H9 (cell line): ENCODE data around the gene UCP1. TPM values are rescaled to one million over a fixed set of nuclear protein-coding genes. Genes with fewer than 3 reads are reported as not detected.
A peak's percentile ranks its signal among the peaks of the same experiment; 100 is the strongest.

Experiments
- DNase-seq: peaks from one replicate; pipeline ENCODE4 v3.0.0-alpha.2; 2017
- H2AFZ ChIP-seq: one replicate; pipeline ENCODE4 v1.6.1; 2013; ENCODE audit warnings: mild to moderate bottlenecking, low read length, control low read depth, moderate library complexity
- H2AK5ac ChIP-seq: 2 replicates; pipeline ENCODE4 v1.6.1; 2013; ENCODE audit warnings: low read length, control low read depth, mixed read lengths; ENCODE audit not compliant: insufficient read length
- H2BK120ac ChIP-seq: one replicate; pipeline ENCODE4 v1.6.1; 2013; ENCODE audit warnings: low read depth, mild to moderate bottlenecking, low read length, control low read depth, inconsistent platforms; ENCODE audit not compliant: poor library complexity, severe bottlenecking
- H2BK12ac ChIP-seq: 2 replicates; pipeline ENCODE4 v1.6.1; 2013; ENCODE audit warnings: low read length, control low read depth, mixed read lengths, low read depth; ENCODE audit not compliant: insufficient read length
- H2BK15ac ChIP-seq: 2 replicates; pipeline ENCODE4 v1.6.1; 2013; ENCODE audit warnings: low read depth, low read length, control low read depth
- H2BK20ac ChIP-seq: one replicate; pipeline ENCODE4 v1.6.1; 2013; ENCODE audit warnings: low read depth, mild to moderate bottlenecking, low read length, control low read depth, inconsistent platforms; ENCODE audit not compliant: poor library complexity, severe bottlenecking
- H2BK5ac ChIP-seq: 2 replicates; pipeline ENCODE4 v1.6.1; 2013; ENCODE audit warnings: low read length, control low read depth, mixed read lengths; ENCODE audit not compliant: insufficient read length
- H3K14ac ChIP-seq: 2 replicates; pipeline ENCODE4 v1.6.1; 2013; ENCODE audit warnings: low read length, control low read depth; ENCODE audit not compliant: insufficient read depth
- H3K18ac ChIP-seq: 2 replicates; pipeline ENCODE4 v1.6.1; 2013; ENCODE audit warnings: low read depth, mild to moderate bottlenecking, mixed read lengths, low read length, control low read depth; ENCODE audit not compliant: insufficient read length
- H3K23ac ChIP-seq: 2 replicates; pipeline ENCODE4 v1.6.1; 2013; ENCODE audit warnings: low read length, control low read depth, mixed read lengths, low read depth; ENCODE audit not compliant: insufficient read length
- H3K23me2 ChIP-seq: 2 replicates; pipeline ENCODE4 v1.6.1; 2013; ENCODE audit warnings: low read depth, mild to moderate bottlenecking, mixed read lengths, low read length, control low read depth; ENCODE audit not compliant: insufficient read length, poor library complexity, severe bottlenecking
- H3K27ac ChIP-seq: 2 replicates; pipeline ENCODE4 v1.5.1; 2013; ENCODE audit warnings: low read length, control low read depth, mixed read lengths, low read depth; ENCODE audit not compliant: insufficient read length
- H3K27me3 ChIP-seq: 2 replicates; pipeline ENCODE4 v1.6.1; 2013; ENCODE audit warnings: low read length, control low read depth, inconsistent platforms; ENCODE audit not compliant: insufficient read depth
- H3K4ac ChIP-seq: 2 replicates; pipeline ENCODE4 v1.6.1; 2013; ENCODE audit warnings: low read depth, mild to moderate bottlenecking, control low read depth, inconsistent platforms, low read length, moderate library complexity
- H3K4me1 ChIP-seq: 2 replicates; pipeline ENCODE4 v1.6.1; 2013; ENCODE audit warnings: low read length, control low read depth, inconsistent platforms; ENCODE audit not compliant: insufficient read depth
- H3K4me2 ChIP-seq: 2 replicates; pipeline ENCODE4 v1.6.1; 2013; ENCODE audit warnings: low read length, control low read depth, mixed read lengths; ENCODE audit not compliant: insufficient read length, insufficient read depth
- H3K56ac ChIP-seq: 2 replicates; pipeline ENCODE4 v1.6.1; 2013; ENCODE audit warnings: low read depth, mild to moderate bottlenecking, mixed read lengths, low read length, control low read depth; ENCODE audit not compliant: insufficient read length
- H3K79me1 ChIP-seq: 2 replicates; pipeline ENCODE4 v1.6.1; 2013; ENCODE audit warnings: low read depth, mild to moderate bottlenecking, moderate library complexity, low read length, control low read depth, inconsistent platforms; ENCODE audit not compliant: insufficient read depth, poor library complexity, severe bottlenecking
- H3K79me2 ChIP-seq: 2 replicates; pipeline ENCODE4 v1.6.1; 2013; ENCODE audit warnings: low read length, control low read depth, inconsistent platforms; ENCODE audit not compliant: insufficient read depth
- H3K9ac ChIP-seq: 2 replicates; pipeline ENCODE4 v1.6.1; 2013; ENCODE audit warnings: low read length, control low read depth, mixed read lengths; ENCODE audit not compliant: insufficient read length; ENCODE audit errors: extremely low read depth
- H3K9me3 ChIP-seq: one replicate; pipeline ENCODE4 v1.6.1; 2013; ENCODE audit warnings: low read depth, low read length, inconsistent platforms; ENCODE audit not compliant: control insufficient read depth
- H3T11ph ChIP-seq: one replicate; pipeline ENCODE4 v1.6.1; 2013; ENCODE audit warnings: mild to moderate bottlenecking, low read length, control low read depth, inconsistent platforms
- H4K20me1 ChIP-seq: one replicate; pipeline ENCODE4 v1.6.1; 2013; ENCODE audit not compliant: control insufficient read depth, insufficient read length, insufficient read depth
- H4K5ac ChIP-seq: 2 replicates; pipeline ENCODE4 v1.6.1; 2013; ENCODE audit warnings: low read depth, mild to moderate bottlenecking, mixed read lengths, low read length, control low read depth; ENCODE audit not compliant: insufficient read length
- H4K8ac ChIP-seq: replicated peaks from 2 replicates; pipeline ENCODE4 v1.6.1; 2013; ENCODE audit warnings: low read length, control low read depth, mixed read lengths, low read depth; ENCODE audit not compliant: insufficient read length
- H4K91ac ChIP-seq: 2 replicates; pipeline ENCODE4 v1.6.1; 2013; ENCODE audit warnings: low read depth, mild to moderate bottlenecking, moderate library complexity, mixed read lengths, low read length, control low read depth; ENCODE audit not compliant: insufficient read length
- H3K27ac Mint-ChIP-seq, 3 experiments: 2 replicates in 2 of 3; 3 replicates in 1 of 3; pipeline ENCODE4 v1.8.0; 2020 to 2021; ENCODE audit warnings: mixed read lengths in 3 of 3, mild to moderate bottlenecking in 1 of 3, moderate library complexity in 1 of 3
- H3K27me3 Mint-ChIP-seq: 2 replicates; pipeline ENCODE4 v1.8.0; 2021; ENCODE audit warnings: low read depth, mild to moderate bottlenecking, moderate library complexity, mixed read lengths
- H3K36me3 Mint-ChIP-seq, 3 experiments: 2 replicates in 2 of 3; 3 replicates in 1 of 3; pipeline ENCODE4 v1.8.0; 2020 to 2021; ENCODE audit warnings: low read depth in 3 of 3, mixed read lengths in 3 of 3; ENCODE audit not compliant: insufficient read depth in 1 of 3
- H3K4me1 Mint-ChIP-seq, 2 experiments: 2 replicates each; pipeline ENCODE4 v1.8.0; 2020; ENCODE audit warnings: mixed read lengths in 2 of 2
- H3K4me3 Mint-ChIP-seq, 2 experiments: 2 replicates in 1 of 2; 3 replicates in 1 of 2; pipeline ENCODE4 v1.8.0; 2020 to 2021; ENCODE audit warnings: mild to moderate bottlenecking in 2 of 2, mixed read lengths in 2 of 2, moderate library complexity in 1 of 2
- H3K9me3 Mint-ChIP-seq, 2 experiments: 2 replicates in 1 of 2; 3 replicates in 1 of 2; pipeline ENCODE4 v1.8.0; 2020; ENCODE audit warnings: mild to moderate bottlenecking in 2 of 2, mixed read lengths in 2 of 2, moderate library complexity in 1 of 2
- CTCF ChIP-seq: fragments of 200-600 bp; sonication (generic); conservative IDR thresholded peaks from 3 replicates; pipeline ENCODE4 v1.8.0; 2021; ENCODE audit warnings: antibody characterized with exemption, mild to moderate bottlenecking
- WGBS: extraction: QIAGEN DNeasy Blood & Tissue Kit; methylation state at CpG from one replicate; pipeline ENCODE4 v1.1.7; 2013; ENCODE audit warnings: missing lambda C conversion rate, low lambda C conversion rate, mixed read lengths; ENCODE audit not compliant: insufficient read length; ENCODE audit errors: extremely low coverage; 5-methylcytosine and 5-hydroxymethylcytosine counted together
- total RNA-seq: library from RNA; stranded (reverse); gene quantifications from 2 replicates; pipeline ENCODE4 v1.2.1, GENCODE V29; 2021

The UCP1 gene
- total RNA-seq, 1 experiment from 2014 or later, result not detected

GRCh38 chr4:140609548-140610425, 41.0 kb upstream of the UCP1 start:
- no peak overlapping the region for H3K4me2 ChIP-seq
- H3K9me3 ChIP-seq, result no peaks in the 10 kb centered on the region
- no peak overlapping the region for H3K9ac ChIP-seq
- H3K18ac ChIP-seq, result no peak overlapping the region
- H2AK5ac ChIP-seq, result no peak overlapping the region
- Mint-ChIP-seq H3K36me3 (no peaks in the 10 kb centered on the region), H3K4me3 (no peak overlapping the region), H3K4me1 (peaks cover 3 to 7% of the 10 kb centered on the region in 2 experiments), H3K27ac (no peak overlapping the region), H3K9me3 (no peaks in the 10 kb centered on the region; a peak in 1 of 5 replicates), H3K27me3 (no peaks in the 10 kb centered on the region; the same call in 1 of the 2 replicates)
- H3K27me3 ChIP-seq, result no peaks in the 10 kb centered on the region
- no peak overlapping the region for H3K23ac ChIP-seq
- no peaks in the 10 kb centered on the region for H3K4me1 ChIP-seq
- no peaks in the 10 kb centered on the region for H3K23me2 ChIP-seq
- no peak overlapping the region for H2BK12ac ChIP-seq
- DNase-seq, result no peak
- H3K14ac ChIP-seq, result no peak overlapping the region
- no peaks in the 10 kb centered on the region for H3K79me1 ChIP-seq
- no peaks in the 10 kb centered on the region for H4K20me1 ChIP-seq
- no peak overlapping the region for H2BK5ac ChIP-seq
- H3T11ph ChIP-seq, result no peak overlapping the region
- no peak overlapping the region for H2BK120ac ChIP-seq
- no peak overlapping the region for H4K91ac ChIP-seq
- no peak overlapping the region for H2BK20ac ChIP-seq
- H3K27ac ChIP-seq, result no peak overlapping the region
- no peak overlapping the region for H2BK15ac ChIP-seq
- WGBS, result no CpG with 5 or more reads among the region's 6 CpGs
- no peak overlapping the region for H4K5ac ChIP-seq
- TF ChIP-seq CTCF, result peak; percentile 42; the same call in 2 of the 3 replicates
- H4K8ac ChIP-seq, result no peak overlapping the region
- H3K79me2 ChIP-seq, result no peaks in the 10 kb centered on the region
- H2AFZ ChIP-seq, result no peak overlapping the region
- H3K4ac ChIP-seq, result no peak overlapping the region
- H3K56ac ChIP-seq, result no peak overlapping the region
